HG02763 (cell line): ENCODE data around the gene UROC1.

Experiments
- ATAC-seq: cut with Tn5 transposase; IDR thresholded peaks from one replicate; pipeline ENCODE4 v1.9.1; 2021; ENCODE audit warnings: mild to moderate bottlenecking, moderate library complexity; ENCODE audit not compliant: unreplicated experiment

Gene UROC1

DNA sequence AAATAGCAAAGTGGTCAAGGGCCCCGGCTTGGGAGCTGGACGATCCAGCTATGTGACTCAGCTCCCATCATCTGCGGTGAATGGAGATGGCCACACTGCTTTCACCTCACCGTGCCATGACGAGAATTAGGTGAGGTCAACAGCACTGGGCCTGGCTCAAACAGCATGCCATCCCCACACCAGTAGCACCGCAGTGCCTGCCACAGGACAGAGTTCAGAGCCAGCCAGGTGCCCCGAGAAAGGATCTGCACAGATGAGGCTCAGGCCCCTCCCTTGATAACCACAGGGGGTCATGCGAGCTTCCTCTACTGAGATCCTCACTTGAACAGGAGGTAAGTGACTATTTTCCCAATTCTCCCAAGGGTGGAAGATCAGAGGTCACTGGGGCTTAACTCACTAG is 71.3 kb downstream of the UROC1 start:
- no peak for ATAC-seq

GRCh38 chr3:126445506-126445905 is 72.1 kb downstream of the UROC1 start:
- no peak for ATAC-seq

GRCh38 chr3:126442856-126443242 is 74.7 kb downstream of the UROC1 start:
- ATAC-seq, result no peak

GRCh38 chr3:126442094-126442855 is 75.3 kb downstream of the UROC1 start:
- no peak for ATAC-seq

GRCh38 chr3:126441256-126441880 is 76.2 kb downstream of the UROC1 start:
- ATAC-seq, result no peak

DNA sequence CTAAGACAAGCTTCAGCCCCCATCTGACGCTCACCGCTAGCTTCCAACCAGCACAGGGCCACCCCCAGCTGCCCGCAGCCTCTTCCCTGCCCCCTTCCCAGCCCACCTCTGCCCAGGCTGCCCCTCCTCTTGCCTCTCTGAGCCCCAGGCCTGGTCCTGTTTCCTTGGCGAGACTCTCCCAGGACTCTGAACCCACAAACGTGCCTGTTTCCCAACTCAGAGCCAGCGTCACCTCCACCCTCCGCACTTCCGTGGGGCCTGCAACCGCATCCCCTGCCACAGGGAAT is 76.9 kb downstream of the UROC1 start:
- ATAC-seq, result no peak

- ATAC-seq, result no peak
These were observed 77.4 kb downstream of the UROC1 start for GRCh38 chr3:126439968-126440708.

GRCh38 chr3:126439346-126439967 is 78.1 kb downstream of the UROC1 start:
- no peak for ATAC-seq

GRCh38 chr3:126438746-126439145 is 78.8 kb downstream of the UROC1 start:
- ATAC-seq, result no peak

DNA sequence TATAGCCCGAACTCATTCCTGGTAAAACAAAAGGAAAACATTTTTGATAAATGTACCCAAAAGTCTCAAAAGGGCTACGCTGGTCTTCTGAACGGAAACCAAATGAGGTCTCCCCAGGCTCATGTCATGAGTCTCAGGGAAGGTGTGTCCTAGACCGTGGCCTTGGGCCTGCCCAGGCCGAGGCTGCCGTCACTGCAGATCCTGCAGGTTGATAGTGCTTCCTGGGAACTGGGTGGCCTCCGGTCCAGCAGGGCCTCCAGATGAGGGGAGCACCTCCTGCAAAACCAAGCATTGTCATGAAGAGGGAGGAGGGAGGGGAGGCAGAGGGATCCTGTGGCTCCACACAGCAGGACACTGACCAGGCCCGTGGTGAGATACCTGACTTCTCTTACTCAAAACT is 79.4 kb downstream of the UROC1 start:
- no peak for ATAC-seq

DNA sequence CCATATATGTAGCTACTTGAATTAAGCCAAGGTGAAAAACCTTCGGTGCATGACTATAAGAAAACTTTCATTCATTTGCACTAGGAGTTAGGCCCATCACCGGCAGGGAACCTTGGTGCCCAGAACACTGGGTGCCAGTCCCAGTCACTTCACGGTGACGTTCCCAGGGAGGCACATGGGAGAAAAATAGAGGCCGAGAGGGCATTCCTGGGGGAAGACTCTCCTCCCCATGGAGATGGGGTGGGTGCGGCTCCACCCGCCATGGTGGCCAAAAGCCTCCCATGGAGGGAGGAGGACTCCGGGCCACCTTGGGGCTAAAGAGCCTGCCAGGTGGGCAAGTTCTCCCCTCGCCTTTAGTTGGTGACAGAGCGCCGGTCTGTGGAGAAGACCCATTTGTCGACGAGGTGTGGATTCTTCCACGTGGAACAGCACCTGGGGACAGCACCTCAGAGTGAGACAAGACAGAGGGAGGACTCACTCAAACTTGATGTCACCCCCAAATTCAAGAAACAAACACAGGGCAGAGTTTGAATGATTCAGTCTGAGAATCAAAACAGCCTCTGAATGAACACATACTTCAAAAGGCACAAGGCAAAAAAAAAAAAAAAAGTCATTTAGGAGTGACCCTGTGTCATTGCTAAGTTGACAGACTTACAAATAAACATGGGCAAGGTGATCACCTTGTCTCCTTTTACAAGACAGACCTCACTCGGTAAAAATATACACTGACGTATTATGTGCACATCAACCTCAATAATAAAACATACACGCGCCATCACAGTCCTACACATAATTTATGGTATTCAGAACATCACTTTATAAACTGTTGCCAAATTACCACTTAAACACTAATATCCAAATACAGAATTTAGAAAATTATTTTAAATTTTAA is 80.5 kb downstream of the UROC1 start:
- no peak for ATAC-seq

DNA sequence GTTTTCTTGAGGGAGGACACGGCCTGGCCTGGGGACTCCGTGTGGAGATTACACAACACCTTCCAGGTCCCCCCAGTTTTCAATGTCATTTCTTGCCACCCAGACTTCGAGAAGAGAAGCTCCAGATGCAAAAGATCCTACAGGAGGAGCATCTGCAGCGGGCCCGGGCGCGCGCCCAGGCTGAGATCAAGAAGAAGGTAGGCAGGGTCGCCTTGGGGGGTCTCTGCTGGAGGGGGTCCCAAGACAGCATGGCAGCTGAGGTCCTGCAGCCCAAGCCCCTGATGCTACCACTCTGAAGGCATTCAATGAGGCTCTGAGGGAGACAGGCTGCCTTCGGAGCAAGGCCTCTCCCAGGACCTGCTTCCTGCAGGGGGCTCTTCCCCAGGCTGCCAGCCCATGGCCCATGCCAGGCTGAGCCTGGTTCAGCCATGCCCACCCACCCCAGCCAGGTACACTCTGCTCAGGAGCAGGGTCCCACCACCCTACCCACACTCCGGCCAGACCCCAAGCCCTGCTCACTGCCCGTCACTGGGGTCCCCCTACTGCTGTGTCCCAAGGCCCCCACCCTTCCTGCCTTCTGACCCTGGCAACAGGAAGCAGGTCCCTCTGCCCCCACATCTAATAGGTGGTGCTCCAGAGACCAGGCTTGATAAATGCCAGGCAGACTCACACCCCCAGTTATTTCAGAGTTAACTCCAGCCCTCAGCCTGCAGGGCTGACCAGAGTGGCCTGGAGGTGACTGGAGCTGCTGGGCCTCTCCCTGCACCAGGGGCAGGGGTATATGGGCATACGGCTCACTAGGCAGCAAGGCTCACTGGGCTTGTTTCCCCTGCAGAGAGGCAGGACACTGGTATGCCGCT is 81.9 kb downstream of the UROC1 start:
- ATAC-seq, result no peak

DNA sequence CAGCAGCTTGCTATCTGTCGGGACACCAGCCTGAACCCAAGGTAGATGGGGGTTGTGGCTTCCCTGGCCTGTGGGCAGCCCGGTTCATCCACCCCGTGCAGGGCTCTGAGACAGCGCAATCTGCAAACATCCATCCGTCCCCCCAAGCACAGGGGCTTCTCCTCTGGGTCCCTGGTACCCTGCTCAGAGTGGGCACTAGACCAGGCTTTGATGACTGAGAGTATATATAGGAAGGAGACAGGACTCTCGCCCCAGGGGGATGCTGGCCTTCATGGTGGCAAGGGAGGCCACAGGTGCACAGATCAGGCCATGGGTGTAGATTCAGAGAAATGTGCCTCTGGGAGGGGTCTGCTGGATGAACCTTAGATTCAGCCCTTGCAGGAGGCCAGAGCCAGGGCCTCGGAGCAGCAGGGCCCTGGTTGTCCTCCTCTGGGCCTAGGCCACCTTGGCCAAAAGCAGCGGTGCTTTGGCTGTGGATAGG is 82.6 kb downstream of the UROC1 start:
- no peak for ATAC-seq

- no peak for ATAC-seq
These were observed 83.3 kb downstream of the UROC1 start for GRCh38 chr3:126434264-126434590.

DNA sequence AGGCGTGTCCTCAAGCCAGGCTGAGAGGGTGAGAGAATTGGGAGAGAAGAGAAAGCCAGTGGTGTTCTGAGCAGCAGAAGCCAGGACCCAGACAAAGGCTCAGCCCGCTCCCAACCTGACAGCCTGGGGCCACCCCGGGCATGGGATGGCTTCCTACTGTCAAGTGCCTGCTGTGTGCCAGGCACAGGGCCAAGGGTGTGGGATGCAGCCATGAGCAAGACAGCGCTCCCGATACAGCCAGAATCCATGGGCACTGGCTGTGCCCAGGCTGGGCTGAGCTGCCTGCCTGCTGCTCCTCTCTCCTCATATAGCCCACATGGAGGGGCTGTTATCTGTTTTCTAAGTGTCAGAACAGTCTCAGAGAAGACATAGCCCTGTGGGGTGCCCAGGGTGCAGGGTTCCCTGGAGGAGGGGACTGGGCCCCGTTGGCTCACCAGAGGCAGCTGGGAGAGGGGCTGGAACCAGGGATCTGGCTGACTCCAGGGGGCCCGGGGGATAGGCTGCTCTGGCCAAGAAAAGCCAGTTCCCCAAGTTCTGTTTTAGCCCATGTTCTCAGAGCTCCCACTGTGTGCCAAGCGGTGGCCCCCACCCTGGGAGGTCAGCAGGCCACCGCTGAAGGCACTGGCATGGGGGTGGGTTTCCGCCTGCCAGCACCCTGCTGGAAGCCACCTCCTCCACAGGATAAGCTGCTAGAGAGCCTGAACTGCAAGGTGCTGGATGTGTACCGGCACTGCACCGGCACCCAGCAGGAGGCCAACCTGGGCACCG is 83.9 kb downstream of the UROC1 start:
- no peak for ATAC-seq

DNA sequence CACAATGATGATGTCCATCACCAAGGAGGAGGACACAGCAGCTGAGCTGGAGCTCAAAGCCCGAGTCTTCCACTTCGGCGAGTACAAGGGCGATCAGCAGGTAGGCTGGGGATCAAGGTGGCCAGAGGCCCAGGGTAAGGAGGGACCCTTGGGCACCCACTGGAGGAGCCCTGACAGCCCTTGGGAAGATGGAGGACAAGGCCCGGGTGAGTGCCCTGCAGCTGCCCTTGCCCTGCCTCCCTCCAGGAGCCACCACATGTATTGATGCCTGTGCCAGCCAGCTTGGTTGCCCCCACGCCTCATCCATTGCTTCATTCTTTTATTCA is 84.5 kb downstream of the UROC1 start:
- ATAC-seq, result no peak

GRCh38 chr3:126432361-126433104 is 85.0 kb downstream of the UROC1 start:
- no peak for ATAC-seq
